H1 (cell line): Measurements from ENCODE around the gene IL3. TPM values are rescaled to one million over a fixed set of nuclear protein-coding genes. Genes with fewer than 3 reads are reported as not detected.

Source experiments
- polyA plus RNA-seq, 7 experiments: library from polyadenylated mRNA; depleted of rRNA in 3 of 7; stranded (reverse) in 5 of 7; unstranded in 2 of 7; fragments of >200 nt in 5 of 7; fragments of 200-250 nt in 2 of 7; gene quantifications; 1 replicate in 5 of 7; 2 replicates in 1 of 7; 4 replicates in 1 of 7; pipeline versions ENCODE4 v1.2.1 to v1.2.3, GENCODE V29; 2011 to 2013; ENCODE audit warnings: missing spikeins in 2 of 7, mixed read lengths in 2 of 7
- total RNA-seq: library from RNA; stranded (reverse); fragmentation: NEBNext Ultra II Directional; extraction: Animal tissue kit (Norgen Biotek cat#: 25700); gene quantifications from 2 replicates; pipeline ENCODE4 v1.2.1, GENCODE V29; 2021
- TF ChIP-seq, protein P1 (sequence below): fragments of 300-600 bp; sonication (generic); IDR thresholded peaks from 2 replicates; pipeline ENCODE4 v1.7.1; 2012; ENCODE audit warnings: low read length, moderate library complexity, mild to moderate bottlenecking, inconsistent platforms; ENCODE audit not compliant: insufficient replicate concordance

IL3 gene
- total and polyA plus RNA-seq, 2 of the 8 experiments (the other 6 are each of a cell fraction or from before 2014, with no cell fraction given), result not detected

DNA sequence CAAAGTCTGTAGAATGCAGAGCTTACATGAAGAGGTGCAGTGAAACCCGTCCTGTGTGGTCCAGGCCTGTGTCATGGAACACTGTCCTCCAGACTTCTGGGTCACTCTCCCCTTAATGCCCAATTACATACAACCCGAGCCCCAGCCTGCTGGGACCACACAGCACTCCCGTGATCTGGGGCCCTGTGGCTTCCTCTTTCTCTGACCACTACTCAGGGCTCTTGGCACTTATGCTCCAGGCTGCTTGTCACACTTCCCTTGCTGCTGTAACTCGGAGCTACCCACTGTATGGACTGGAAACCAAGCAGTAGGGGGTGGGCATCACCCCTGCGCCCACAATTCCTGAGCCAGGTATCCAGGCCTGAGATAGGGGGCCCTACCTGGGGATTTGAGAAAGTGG, 10.3 kb upstream of the IL3 start (continued):
- TF ChIP-seq, protein P1, sequence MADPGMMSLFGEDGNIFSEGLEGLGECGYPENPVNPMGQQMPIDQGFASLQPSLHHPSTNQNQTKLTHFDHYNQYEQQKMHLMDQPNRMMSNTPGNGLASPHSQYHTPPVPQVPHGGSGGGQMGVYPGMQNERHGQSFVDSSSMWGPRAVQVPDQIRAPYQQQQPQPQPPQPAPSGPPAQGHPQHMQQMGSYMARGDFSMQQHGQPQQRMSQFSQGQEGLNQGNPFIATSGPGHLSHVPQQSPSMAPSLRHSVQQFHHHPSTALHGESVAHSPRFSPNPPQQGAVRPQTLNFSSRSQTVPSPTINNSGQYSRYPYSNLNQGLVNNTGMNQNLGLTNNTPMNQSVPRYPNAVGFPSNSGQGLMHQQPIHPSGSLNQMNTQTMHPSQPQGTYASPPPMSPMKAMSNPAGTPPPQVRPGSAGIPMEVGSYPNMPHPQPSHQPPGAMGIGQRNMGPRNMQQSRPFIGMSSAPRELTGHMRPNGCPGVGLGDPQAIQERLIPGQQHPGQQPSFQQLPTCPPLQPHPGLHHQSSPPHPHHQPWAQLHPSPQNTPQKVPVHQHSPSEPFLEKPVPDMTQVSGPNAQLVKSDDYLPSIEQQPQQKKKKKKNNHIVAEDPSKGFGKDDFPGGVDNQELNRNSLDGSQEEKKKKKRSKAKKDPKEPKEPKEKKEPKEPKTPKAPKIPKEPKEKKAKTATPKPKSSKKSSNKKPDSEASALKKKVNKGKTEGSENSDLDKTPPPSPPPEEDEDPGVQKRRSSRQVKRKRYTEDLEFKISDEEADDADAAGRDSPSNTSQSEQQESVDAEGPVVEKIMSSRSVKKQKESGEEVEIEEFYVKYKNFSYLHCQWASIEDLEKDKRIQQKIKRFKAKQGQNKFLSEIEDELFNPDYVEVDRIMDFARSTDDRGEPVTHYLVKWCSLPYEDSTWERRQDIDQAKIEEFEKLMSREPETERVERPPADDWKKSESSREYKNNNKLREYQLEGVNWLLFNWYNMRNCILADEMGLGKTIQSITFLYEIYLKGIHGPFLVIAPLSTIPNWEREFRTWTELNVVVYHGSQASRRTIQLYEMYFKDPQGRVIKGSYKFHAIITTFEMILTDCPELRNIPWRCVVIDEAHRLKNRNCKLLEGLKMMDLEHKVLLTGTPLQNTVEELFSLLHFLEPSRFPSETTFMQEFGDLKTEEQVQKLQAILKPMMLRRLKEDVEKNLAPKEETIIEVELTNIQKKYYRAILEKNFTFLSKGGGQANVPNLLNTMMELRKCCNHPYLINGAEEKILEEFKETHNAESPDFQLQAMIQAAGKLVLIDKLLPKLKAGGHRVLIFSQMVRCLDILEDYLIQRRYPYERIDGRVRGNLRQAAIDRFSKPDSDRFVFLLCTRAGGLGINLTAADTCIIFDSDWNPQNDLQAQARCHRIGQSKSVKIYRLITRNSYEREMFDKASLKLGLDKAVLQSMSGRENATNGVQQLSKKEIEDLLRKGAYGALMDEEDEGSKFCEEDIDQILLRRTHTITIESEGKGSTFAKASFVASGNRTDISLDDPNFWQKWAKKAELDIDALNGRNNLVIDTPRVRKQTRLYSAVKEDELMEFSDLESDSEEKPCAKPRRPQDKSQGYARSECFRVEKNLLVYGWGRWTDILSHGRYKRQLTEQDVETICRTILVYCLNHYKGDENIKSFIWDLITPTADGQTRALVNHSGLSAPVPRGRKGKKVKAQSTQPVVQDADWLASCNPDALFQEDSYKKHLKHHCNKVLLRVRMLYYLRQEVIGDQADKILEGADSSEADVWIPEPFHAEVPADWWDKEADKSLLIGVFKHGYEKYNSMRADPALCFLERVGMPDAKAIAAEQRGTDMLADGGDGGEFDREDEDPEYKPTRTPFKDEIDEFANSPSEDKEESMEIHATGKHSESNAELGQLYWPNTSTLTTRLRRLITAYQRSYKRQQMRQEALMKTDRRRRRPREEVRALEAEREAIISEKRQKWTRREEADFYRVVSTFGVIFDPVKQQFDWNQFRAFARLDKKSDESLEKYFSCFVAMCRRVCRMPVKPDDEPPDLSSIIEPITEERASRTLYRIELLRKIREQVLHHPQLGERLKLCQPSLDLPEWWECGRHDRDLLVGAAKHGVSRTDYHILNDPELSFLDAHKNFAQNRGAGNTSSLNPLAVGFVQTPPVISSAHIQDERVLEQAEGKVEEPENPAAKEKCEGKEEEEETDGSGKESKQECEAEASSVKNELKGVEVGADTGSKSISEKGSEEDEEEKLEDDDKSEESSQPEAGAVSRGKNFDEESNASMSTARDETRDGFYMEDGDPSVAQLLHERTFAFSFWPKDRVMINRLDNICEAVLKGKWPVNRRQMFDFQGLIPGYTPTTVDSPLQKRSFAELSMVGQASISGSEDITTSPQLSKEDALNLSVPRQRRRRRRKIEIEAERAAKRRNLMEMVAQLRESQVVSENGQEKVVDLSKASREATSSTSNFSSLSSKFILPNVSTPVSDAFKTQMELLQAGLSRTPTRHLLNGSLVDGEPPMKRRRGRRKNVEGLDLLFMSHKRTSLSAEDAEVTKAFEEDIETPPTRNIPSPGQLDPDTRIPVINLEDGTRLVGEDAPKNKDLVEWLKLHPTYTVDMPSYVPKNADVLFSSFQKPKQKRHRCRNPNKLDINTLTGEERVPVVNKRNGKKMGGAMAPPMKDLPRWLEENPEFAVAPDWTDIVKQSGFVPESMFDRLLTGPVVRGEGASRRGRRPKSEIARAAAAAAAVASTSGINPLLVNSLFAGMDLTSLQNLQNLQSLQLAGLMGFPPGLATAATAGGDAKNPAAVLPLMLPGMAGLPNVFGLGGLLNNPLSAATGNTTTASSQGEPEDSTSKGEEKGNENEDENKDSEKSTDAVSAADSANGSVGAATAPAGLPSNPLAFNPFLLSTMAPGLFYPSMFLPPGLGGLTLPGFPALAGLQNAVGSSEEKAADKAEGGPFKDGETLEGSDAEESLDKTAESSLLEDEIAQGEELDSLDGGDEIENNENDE, result no peak
